SK-N-SH (cell line): ENCODE results near the gene LOC128125822.

Experiments used
- CTCF ChIA-PET: fragments of 300-600, 350-600 bp; formaldehyde crosslinking; extraction: SDS; loops from one replicate; lab custom pipeline; 2021; lab: Yijun Ruan, JAX
- POLR2A ChIA-PET: fragments of 350-600 bp; sonication (Branson Sonifier 250); formaldehyde crosslinking; extraction: SDS; loops from one replicate; lab custom pipeline; 2020; ENCODE audit warnings: antibody characterized with exemption, inconsistent platforms; lab: Yijun Ruan, JAX
- DNase-seq: peaks from one replicate; pipeline ENCODE4 v3.0.0; 2012
- H2AFZ ChIP-seq: fragments of 200-600 bp; sonication (generic); 2 replicates; pipeline ENCODE4 v1.8.1; 2016; ENCODE audit warnings: antibody characterized with exemption, mild to moderate bottlenecking, low read depth
- H3F3A ChIP-seq: fragments of 200-600 bp; sonication (generic); replicated peaks from 2 replicates; pipeline ENCODE3; 2016; ENCODE audit warnings: antibody characterized with exemption, mild to moderate bottlenecking; ENCODE audit not compliant: insufficient read depth
- H3K27ac ChIP-seq, 2 experiments: fragments of 200-500 bp in 1 of 2; fragments of 200-600 bp in 1 of 2; sonication (Bioruptor generic) in 1 of 2; sonication (generic), shearing (Covaris generic) in 1 of 2; 2 replicates each; pipeline versions ENCODE4 v1.5.1 to v1.6.1; 2014 to 2016; ENCODE audit warnings: low read depth in 2 of 2, inconsistent platforms in 1 of 2, low read length in 1 of 2, mild to moderate bottlenecking in 1 of 2, mixed read lengths in 1 of 2
- H3K27me3 ChIP-seq: fragments of 200-600 bp; sonication (generic), shearing (Covaris generic); 2 replicates; pipeline ENCODE4 v1.6.1; 2016; ENCODE audit warnings: mixed run types; ENCODE audit not compliant: insufficient read depth
- H3K36me3 ChIP-seq, 2 experiments: fragments of 200-500 bp in 1 of 2; fragments of 200-600 bp in 1 of 2; sonication (Bioruptor generic) in 1 of 2; sonication (generic) in 1 of 2; replicated peaks in 1 of 2; 2 replicates each; pipeline versions ENCODE3 to v1.5.1; 2014 to 2016; ENCODE audit warnings: low read length in 1 of 2, mild to moderate bottlenecking in 1 of 2; ENCODE audit not compliant: insufficient read depth in 2 of 2, control insufficient read depth in 1 of 2
- H3K4me1 ChIP-seq, 2 experiments: fragments of 200-500 bp in 1 of 2; fragments of 200-600 bp in 1 of 2; sonication (Bioruptor generic) in 1 of 2; sonication (generic), shearing (Covaris generic) in 1 of 2; 2 replicates each; pipeline versions ENCODE4 v1.5.1 to v1.6.1; 2014 to 2016; ENCODE audit warnings: low read depth in 1 of 2, low read length in 1 of 2, mixed run types in 1 of 2; ENCODE audit not compliant: insufficient read depth in 2 of 2, control insufficient read depth in 1 of 2
- H3K4me2 ChIP-seq: fragments of 200-600 bp; sonication (generic), shearing (Covaris generic); 2 replicates; pipeline ENCODE4 v1.6.1; 2017; ENCODE audit warnings: mixed run types
- H3K4me3 ChIP-seq, 2 experiments: fragments of 200-500 bp in 1 of 2; fragments of 200-600 bp in 1 of 2; sonication (Bioruptor generic) in 1 of 2; sonication (generic), shearing (Covaris generic) in 1 of 2; 2 replicates each; pipeline versions ENCODE4 v1.5.1 to v1.8.1; 2014 to 2016; ENCODE audit warnings: low read depth in 2 of 2, inconsistent platforms in 1 of 2, low read length in 1 of 2, mild to moderate bottlenecking in 1 of 2, mixed read lengths in 1 of 2, moderate library complexity in 1 of 2
- H3K79me2 ChIP-seq: fragments of 200-600 bp; sonication (generic); 2 replicates; pipeline ENCODE4 v1.8.1; 2017; ENCODE audit warnings: mild to moderate bottlenecking; ENCODE audit not compliant: insufficient read depth
- H3K9ac ChIP-seq: fragments of 200-600 bp; sonication (generic); 2 replicates; pipeline ENCODE4 v1.6.1; 2017; ENCODE audit warnings: mixed run types
- H3K9me2 ChIP-seq: fragments of 200-600 bp; sonication (generic); 2 replicates; pipeline ENCODE4 v1.6.1; 2017; ENCODE audit warnings: mixed run types
- H3K9me3 ChIP-seq: fragments of 200-600 bp; sonication (generic); 2 replicates; pipeline ENCODE4 v1.6.1; 2017; ENCODE audit warnings: mixed run types, mild to moderate bottlenecking, moderate library complexity
- H4K20me1 ChIP-seq: fragments of 200-600 bp; sonication (generic); 2 replicates; pipeline ENCODE4 v1.6.1; 2017; ENCODE audit warnings: mild to moderate bottlenecking, mixed run types; ENCODE audit not compliant: insufficient read depth
- ELF1 ChIP-seq: IDR thresholded peaks from 2 replicates; pipeline ENCODE4 v1.4.0; 2012
- FOSL2 ChIP-seq: IDR thresholded peaks from 2 replicates; pipeline ENCODE4 v1.4.0; 2012; ENCODE audit warnings: low read depth, mild to moderate bottlenecking, moderate library complexity, borderline replicate concordance
- FOXJ3 ChIP-seq: sonication (generic); formaldehyde crosslinking; IDR thresholded peaks from 2 replicates; pipeline ENCODE4 v1.5.1; 2020; ENCODE audit warnings: mild to moderate bottlenecking, missing genetic modification reagents
- MEF2A ChIP-seq: IDR thresholded peaks from 2 replicates; pipeline ENCODE4 v1.4.0; 2012; ENCODE audit warnings: low read depth, borderline replicate concordance
- MXI1 ChIP-seq: IDR thresholded peaks from 2 replicates; pipeline ENCODE4 v1.6.1; 2012; ENCODE audit warnings: mild to moderate bottlenecking, low read depth, low read length, improper control_type of control experiment
- PBX3 ChIP-seq: IDR thresholded peaks from 2 replicates; pipeline ENCODE4; 2012
- REST ChIP-seq: IDR thresholded peaks from 2 replicates; pipeline ENCODE4 v1.6.1; 2012; ENCODE audit warnings: mild to moderate bottlenecking, low read depth, low read length, moderate library complexity
- RFX5 ChIP-seq: IDR thresholded peaks from 2 replicates; pipeline ENCODE4 v1.6.1; 2012; ENCODE audit warnings: mild to moderate bottlenecking, improper control_type of control experiment, low read length
- RXRA ChIP-seq: IDR thresholded peaks from 2 replicates; pipeline ENCODE4 v1.4.0; 2012; ENCODE audit warnings: low read depth, mild to moderate bottlenecking, borderline replicate concordance
- SIN3A ChIP-seq: IDR thresholded peaks from 2 replicates; pipeline ENCODE4 v1.6.1; 2012; ENCODE audit warnings: low read depth, mild to moderate bottlenecking, low read length, moderate library complexity, borderline replicate concordance
- TEAD4 ChIP-seq: IDR thresholded peaks from 2 replicates; pipeline ENCODE4 v1.4.0; 2012; ENCODE audit warnings: mild to moderate bottlenecking, borderline replicate concordance; ENCODE audit not compliant: insufficient read depth
- ZBTB33 ChIP-seq: IDR thresholded peaks from 2 replicates; pipeline ENCODE4 v1.4.0; 2012; ENCODE audit warnings: low read depth, borderline replicate concordance
- WGBS: methylation state at CpG from one replicate; pipeline ENCODE4 v1.1.6; 2017; ENCODE audit warnings: low lambda C conversion rate; 5-methylcytosine and 5-hydroxymethylcytosine counted together

The LOC128125822 gene

GRCh38 chr6:63592886-63593285 is 20.6 kb downstream of the LOC128125822 start (continued):
- TF ChIP-seq PBX3: no peak
- TF ChIP-seq MEF2A: no peak
- TF ChIP-seq ZBTB33: no peak
- TF ChIP-seq RFX5: no peak
- TF ChIP-seq REST: no peak
- no peak for TF ChIP-seq ELF1
- TF ChIP-seq SIN3A: no peak
- no peak for TF ChIP-seq RXRA
- no peak for TF ChIP-seq FOXJ3 (CRISPR knock-in tag)

- Histone ChIP-seq H2AFZ (peak overlapping the region; percentile 98), H3K36me3 (no peaks in the 10 kb centered on the region), H3K9me3 (no peaks in the 10 kb centered on the region), H3K27me3 (no peaks in the 10 kb centered on the region), H4K20me1 (no peaks in the 10 kb centered on the region), H3K9me2 (no peaks in the 10 kb centered on the region), H3K4me1 (no peaks in the 10 kb centered on the region; a peak in 1 of 4 replicates), H3K27ac (peak overlapping the region in 1 of 2 experiments; percentile 76; a peak in 1 of 4 replicates), H3K9ac (peak overlapping the region; percentile 22; the same call in 1 of the 2 replicates), H3K79me2 (no peaks in the 10 kb centered on the region), H3F3A (no peaks in the 10 kb centered on the region)
- DNase-seq: no peak
- POLR2A ChIA-PET: no interaction called here
- TF ChIP-seq FOSL2: 0 out of 2 replicates have a peak, but pooled peaks have one; percentile 2
- TF ChIP-seq MXI1: no peak; the same call in 1 of the 2 replicates
- no peak for TF ChIP-seq RFX5
- no peak for TF ChIP-seq TEAD4
- TF ChIP-seq, all 33 proteins: peak for 1
- peak overlapping the region; percentile 67 to 77 for H3K4me3 ChIP-seq
- H3K4me2 ChIP-seq: peak overlapping the region; percentile 83
- WGBS: 26% methylated on average over 6 of the region's 6 CpGs
- CTCF ChIA-PET: interaction anchor here (0.7 to 2.5 kb wide), 21 partner anchors 9 to 245 kb away, joined by 3 to 25 read pairs (median 5); no protein-coding TSS in a partner anchor
Observed at GRCh38 chr6:63597141-63598048, 25.1 kb downstream of the LOC128125822 start.
